K562 (cell line): Measurements from ENCODE around the gene IGSF23. TPM values are rescaled to one million over a fixed set of nuclear protein-coding genes. Genes with fewer than 3 reads are reported as not detected.
A peak's percentile ranks its signal among the peaks of the same experiment; 100 is the strongest.

Experiments
- ATAC-seq: fragments of 200-7000 bp; cut with Tn5 transposase; 3 replicates; pipeline ENCODE4 v1.9.1; 2020; ENCODE audit warnings: moderate library complexity
- BruUV-seq: library from RNA; stranded (reverse); fragments of 400-500 nt; replicated peaks from 2 replicates; lab custom pipeline; 2021; lab: Mats Ljungman, UMichigan
- CTCF ChIA-PET: fragments of 300-600 bp; formaldehyde crosslinking; extraction: SDS; loops from one replicate; lab custom pipeline; 2021; ENCODE audit warnings: low intra/inter-chr PET ratio; lab: Yijun Ruan, JAX
- POLR2A ChIA-PET: fragments of 300-600, 350-650 bp; sonication (Branson Sonifier 250); formaldehyde crosslinking; extraction: SDS; loops from one replicate; lab custom pipeline; 2021; ENCODE audit warnings: antibody characterized with exemption, inconsistent platforms; lab: Yijun Ruan, JAX
- DNase-seq, 4 experiments: peaks; one replicate each; pipeline versions ENCODE4 v3.0.0 to v3.0.0-alpha.2; 2011 to 2018; ENCODE audit warnings: low spot score in 3 of 4, mixed read lengths in 3 of 4; ENCODE audit errors: extremely low read depth in 1 of 4
- FAIRE-seq: peaks from 2 replicates; lab custom pipeline; 2011; peaks lifted over from hg19 to GRCh38; lab: Jason Lieb, UNC
- H2AFZ ChIP-seq: 2 replicates; pipeline ENCODE4 v1.6.0; 2011; ENCODE audit warnings: low read depth, low read length, control low read depth, inconsistent platforms
- H3K27ac ChIP-seq: fragments of 200-600 bp; 3 replicates; pipeline ENCODE4 v1.8.0; 2011; ENCODE audit warnings: low read depth, mild to moderate bottlenecking, control low read depth, inconsistent platforms, low read length, moderate library complexity, mixed read lengths; ENCODE audit errors: extremely low read depth
- H3K27me3 ChIP-seq, 2 experiments: fragments of 300-600 bp in 1 of 2; 2 replicates in 1 of 2; 3 replicates in 1 of 2; pipeline versions ENCODE4 v1.6.0 to v1.8.0; 2011; ENCODE audit warnings: inconsistent platforms in 2 of 2, low read length in 2 of 2, mild to moderate bottlenecking in 1 of 2, mixed read lengths in 1 of 2, moderate library complexity in 1 of 2; ENCODE audit not compliant: control insufficient read depth in 2 of 2, insufficient read depth in 2 of 2
- H3K36me3 ChIP-seq: fragments of 300-600 bp; 3 replicates; pipeline ENCODE4 v1.8.0; 2011; ENCODE audit warnings: mild to moderate bottlenecking, low read length, inconsistent platforms; ENCODE audit not compliant: control insufficient read depth, insufficient read depth
- H3K4me1 ChIP-seq, 2 experiments: fragments of 200-600 bp in 1 of 2; replicated peaks in 1 of 2; 2 replicates in 1 of 2; 3 replicates in 1 of 2; pipeline versions ENCODE4 v1.5.1 to v1.8.0; 2011; ENCODE audit warnings: inconsistent platforms in 2 of 2, low read length in 2 of 2, mild to moderate bottlenecking in 1 of 2, mixed read lengths in 1 of 2, moderate library complexity in 1 of 2; ENCODE audit not compliant: control insufficient read depth in 2 of 2, insufficient read depth in 2 of 2
- H3K4me2 ChIP-seq: 2 replicates; pipeline ENCODE4 v1.6.1; 2011; ENCODE audit warnings: low read length, control low read depth, inconsistent platforms, mixed read lengths; ENCODE audit not compliant: insufficient read depth
- H3K4me3 ChIP-seq: fragments of 200-600 bp; sonication (generic), shearing (Covaris generic); 2 replicates; pipeline ENCODE4 v1.5.1; 2016; ENCODE audit warnings: control low read depth, inconsistent platforms
- H3K79me2 ChIP-seq: fragments of 200-600 bp; 3 replicates; pipeline ENCODE4 v1.8.0; 2011; ENCODE audit warnings: low read length, inconsistent platforms; ENCODE audit not compliant: control insufficient read depth, insufficient read depth
- H3K9ac ChIP-seq, 2 experiments: 2 replicates each; pipeline versions ENCODE4 v1.6.0 to v1.6.1; 2011; ENCODE audit warnings: low read depth in 2 of 2, low read length in 2 of 2, control low read depth in 1 of 2, inconsistent platforms in 1 of 2, mild to moderate bottlenecking in 1 of 2, mixed read lengths in 1 of 2; ENCODE audit not compliant: insufficient read depth in 1 of 2
- H3K9me1 ChIP-seq: one replicate; pipeline ENCODE4 v1.6.0; 2011; ENCODE audit warnings: inconsistent platforms, mild to moderate bottlenecking, low read length, moderate library complexity; ENCODE audit not compliant: control insufficient read depth, insufficient read depth
- H3K9me3 ChIP-seq: replicated peaks from 2 replicates; pipeline ENCODE4 v1.5.1; 2011; ENCODE audit warnings: low read depth, low read length, inconsistent platforms; ENCODE audit not compliant: control insufficient read depth, insufficient read depth
- H4K20me1 ChIP-seq: replicated peaks from 2 replicates; pipeline ENCODE4 v1.6.1; 2011; ENCODE audit warnings: low read length, inconsistent platforms, mixed read lengths; ENCODE audit not compliant: control insufficient read depth, insufficient read depth
- C11orf30 ChIP-seq: fragments of 450-650 bp; IDR thresholded peaks from 2 replicates; pipeline ENCODE4 v1.6.1; 2016; ENCODE audit warnings: low read depth, mild to moderate bottlenecking
- CREBBP ChIP-seq: IDR thresholded peaks from one replicate; pipeline ENCODE4 v1.6.1; 2012; ENCODE audit warnings: low read depth, mild to moderate bottlenecking, control low read depth, inconsistent platforms, low read length
- ETV1 ChIP-seq: fragments of 450-650 bp; conservative IDR thresholded peaks from 2 replicates; pipeline ENCODE4 v1.6.1; 2016; ENCODE audit warnings: missing genetic modification characterization, control low read depth, low read depth, missing compliant biosample characterization
- FOXP1 ChIP-seq: sonication (generic); formaldehyde crosslinking; IDR thresholded peaks from 2 replicates; pipeline ENCODE4 v1.8.0; 2022; ENCODE audit warnings: mild to moderate bottlenecking, missing genetic modification reagents
- HDAC2 ChIP-seq: fragments of 450-650 bp; IDR thresholded peaks from 2 replicates; pipeline ENCODE4 v1.6.1; 2016; ENCODE audit warnings: mild to moderate bottlenecking
- LEF1 ChIP-seq: fragments of 450-650 bp; IDR thresholded peaks from 2 replicates; pipeline ENCODE4 v1.6.1; 2016; ENCODE audit warnings: mild to moderate bottlenecking
- MTA3 ChIP-seq: fragments of 450-650 bp; formaldehyde crosslinking; IDR thresholded peaks from 2 replicates; pipeline ENCODE4 v1.6.1; 2017; ENCODE audit warnings: mild to moderate bottlenecking, borderline replicate concordance
- NR2C1 ChIP-seq, 2 experiments: fragments of 450-650 bp; IDR thresholded peaks; 2 replicates each; pipeline ENCODE4 v1.6.1; 2017; ENCODE audit warnings: mild to moderate bottlenecking in 2 of 2, antibody characterized with exemption in 1 of 2, inconsistent platforms in 1 of 2, missing compliant biosample characterization in 1 of 2, missing genetic modification characterization in 1 of 2
- RBM15 ChIP-seq: fragments of 200-400 bp; formaldehyde crosslinking; IDR thresholded peaks from 2 replicates; pipeline ENCODE4 v1.6.1; 2018; ENCODE audit warnings: mild to moderate bottlenecking, low read length, moderate library complexity; ENCODE audit not compliant: insufficient read depth
- RCOR1 ChIP-seq, 2 experiments: IDR thresholded peaks; 2 replicates each; pipeline ENCODE4 v1.6.1; 2012; ENCODE audit warnings: low read depth in 2 of 2, low read length in 2 of 2, borderline replicate concordance in 1 of 2, improper control_type of control experiment in 1 of 2
- SIX5 ChIP-seq, 2 experiments: IDR thresholded peaks; 2 replicates each; pipeline ENCODE4 v1.6.1; 2011; ENCODE audit warnings: low read length in 2 of 2, borderline replicate concordance in 1 of 2, low read depth in 1 of 2, mild to moderate bottlenecking in 1 of 2, moderate library complexity in 1 of 2; ENCODE audit not compliant: insufficient read depth in 1 of 2
- SREBF2 ChIP-seq: sonication (generic); formaldehyde crosslinking; IDR thresholded peaks from 2 replicates; pipeline ENCODE4 v1.4.0; 2020; ENCODE audit warnings: mild to moderate bottlenecking, missing genetic modification reagents
- ZBTB7A ChIP-seq: IDR thresholded peaks from 2 replicates; pipeline ENCODE4 v1.6.1; 2011; ENCODE audit warnings: low read depth, mild to moderate bottlenecking, low read length, moderate library complexity, borderline replicate concordance; ENCODE audit not compliant: control insufficient read depth
- ZNF316 ChIP-seq: fragments of 450-650 bp; IDR thresholded peaks from 2 replicates; pipeline ENCODE4 v1.6.1; 2016
- WGBS: fragments of 100-300 bp; shearing (Covaris generic); methylation state at CpG from one replicate; pipeline ENCODE4 v1.1.6; 2016; ENCODE audit warnings: low coverage, mixed read lengths; ENCODE audit not compliant: insufficient coverage; ENCODE audit errors: missing lambda C conversion rate; 5-methylcytosine and 5-hydroxymethylcytosine counted together
- in situ Hi-C: fragments of 300-500 bp; cut with MboI; formaldehyde crosslinking; loops from 4 replicates; pipeline ENCODE4 v1.15.0; 2018; ENCODE audit warnings: inconsistent platforms, mixed read lengths
- intact Hi-C: fragments of 100-400 bp; cut with micrococcal nuclease; formaldehyde crosslinking; loops from 2 replicates; pipeline ENCODE4 v1.14.2; 2022
- polyA plus RNA-seq, 8 experiments: library from polyadenylated mRNA; depleted of rRNA in 4 of 8; stranded (reverse) in 5 of 8; unstranded in 3 of 8; fragments of >200 nt; fragmentation: Nextera tagmentation in 2 of 8; fragmentation: Illumina TruSeq in 1 of 8; extraction: Ambion mirVana in 2 of 8; extraction: Trizol in 1 of 8; gene quantifications; 2 replicates each; pipeline versions ENCODE4 v1.2.1 to v1.2.3, GENCODE V29; 2011 to 2014; ENCODE audit warnings: inconsistent platforms in 1 of 8, missing spikeins in 1 of 8
- total RNA-seq, 7 experiments: library from RNA; depleted of rRNA in 6 of 7; stranded (reverse); fragments of >200 nt in 6 of 7; fragmentation: Illumina TruSeq in 2 of 7; extraction: Trizol in 2 of 7; gene quantifications; 2 replicates each; pipeline versions ENCODE4 v1.2.1 to v1.2.3, GENCODE V29; 2011 to 2021; ENCODE audit warnings: low replicate concordance in 1 of 7
- TF ChIP-seq, protein P1 (sequence below), 2 experiments: fragments of 450-650 bp; IDR thresholded peaks; 2 replicates each; pipeline ENCODE4 v1.6.1; 2016
- TF ChIP-seq, protein P2 (sequence below), 2 experiments: fragments of 450-650 bp in 1 of 2; IDR thresholded peaks; 2 replicates each; pipeline ENCODE4 v1.6.1; 2011 to 2017; ENCODE audit warnings: low read depth in 2 of 2, antibody characterized with exemption in 1 of 2, borderline replicate concordance in 1 of 2, low read length in 1 of 2, mild to moderate bottlenecking in 1 of 2, mixed read lengths in 1 of 2; ENCODE audit not compliant: control insufficient read depth in 1 of 2
- TF ChIP-seq, protein P3 (sequence below), 2 experiments: fragments of 450-650 bp in 1 of 2; sonication (generic) in 1 of 2; formaldehyde crosslinking in 1 of 2; IDR thresholded peaks in 1 of 2; conservative IDR thresholded peaks in 1 of 2; 2 replicates each; pipeline versions ENCODE4 v1.6.1 to v1.8.1; 2016 to 2023; ENCODE audit warnings: mild to moderate bottlenecking in 2 of 2, moderate library complexity in 2 of 2, inconsistent platforms in 1 of 2, missing genetic modification reagents in 1 of 2

Gene IGSF23
- total and polyA plus RNA-seq, 9 of the 15 experiments (the other 6 are each of a cell fraction or from before 2014, with no cell fraction given): not detected

DNA sequence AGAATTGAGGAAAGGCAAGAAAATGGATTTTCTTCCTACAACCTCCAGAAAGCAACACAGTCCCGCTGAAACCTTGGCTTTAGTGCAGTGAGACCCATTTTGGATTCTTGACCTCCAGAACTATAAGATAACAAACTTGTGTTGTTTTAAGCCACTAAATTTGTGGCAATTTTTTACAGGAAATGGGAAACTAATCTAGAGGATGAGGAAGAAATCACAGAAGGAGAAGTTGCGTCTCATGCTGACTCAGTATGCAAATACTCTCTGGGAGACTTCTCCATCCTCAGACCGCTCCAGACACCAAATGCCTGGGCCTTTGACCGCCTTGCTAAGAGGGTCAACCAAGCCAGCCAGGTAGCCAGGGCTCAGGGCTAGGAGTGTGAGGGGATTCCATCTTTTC, 72.5 kb downstream of the IGSF23 start:
- intact Hi-C loops: loop anchor here (10.0 kb wide), 1 partner anchor 111 kb away; no protein-coding TSS in a partner anchor
- DNase-seq: no peak
- Histone ChIP-seq H3K36me3 (no peaks in the 10 kb centered on the region), H3K79me2 (no peaks in the 10 kb centered on the region), H3K27me3 (no peaks in the 10 kb centered on the region), H3K9me1 (no peaks in the 10 kb centered on the region), H2AFZ (no peak overlapping the region), H3K4me1 (peaks cover 6 to 23% of the 10 kb centered on the region in 2 experiments), H3K9ac (no peak overlapping the region), H3K4me3 (no peak overlapping the region), H3K4me2 (no peak overlapping the region), H3K9me3 (no peaks in the 10 kb centered on the region), H4K20me1 (no peaks in the 10 kb centered on the region; the same call in 1 of the 2 replicates), H3K27ac (no peak overlapping the region)
- CTCF ChIA-PET: no interaction called here
- peak; percentile 11 for FAIRE-seq
- no peak for ATAC-seq
- WGBS: 23% methylated on average over 4 of the region's 4 CpGs
- in situ Hi-C loops: no loop called here
- no TSS peak for BruUV-seq
- POLR2A ChIA-PET: no interaction called here
- TF ChIP-seq ZNF316 (peak; percentile 56), NR2C1 (IDR thresholded peaks at IDR 0.05) (no peak), NR2C1 (tag; IDR thresholded peaks at IDR 0.05) (no peak), ETV1 (tag) (no peak), MTA3 (no peak), HDAC2 (peak; percentile 28; the same call in 1 of the 2 replicates), CREBBP (no peak), RCOR1 (IDR thresholded peaks at IDR 0.05; ENCODE audit: borderline replicate concordance in 1 of 2, low read depth in 2 of 2, low read length in 2 of 2) (peak in 1 of 2 experiments; percentile 66; a peak in 1 of 4 replicates), FOXP1 (CRISPR knock-in tag) (no peak), RBM15 (no peak), SIX5 (IDR thresholded peaks at IDR 0.05; ENCODE audit: borderline replicate concordance in 1 of 2, insufficient read depth in 1 of 2, low read depth in 1 of 2, low read length in 2 of 2) (no peak), C11orf30 (peak; percentile 73), SREBF2 (no peak), ZBTB7A (no peak), LEF1 (no peak; the same call in 1 of the 2 replicates)
- TF ChIP-seq, protein P1, sequence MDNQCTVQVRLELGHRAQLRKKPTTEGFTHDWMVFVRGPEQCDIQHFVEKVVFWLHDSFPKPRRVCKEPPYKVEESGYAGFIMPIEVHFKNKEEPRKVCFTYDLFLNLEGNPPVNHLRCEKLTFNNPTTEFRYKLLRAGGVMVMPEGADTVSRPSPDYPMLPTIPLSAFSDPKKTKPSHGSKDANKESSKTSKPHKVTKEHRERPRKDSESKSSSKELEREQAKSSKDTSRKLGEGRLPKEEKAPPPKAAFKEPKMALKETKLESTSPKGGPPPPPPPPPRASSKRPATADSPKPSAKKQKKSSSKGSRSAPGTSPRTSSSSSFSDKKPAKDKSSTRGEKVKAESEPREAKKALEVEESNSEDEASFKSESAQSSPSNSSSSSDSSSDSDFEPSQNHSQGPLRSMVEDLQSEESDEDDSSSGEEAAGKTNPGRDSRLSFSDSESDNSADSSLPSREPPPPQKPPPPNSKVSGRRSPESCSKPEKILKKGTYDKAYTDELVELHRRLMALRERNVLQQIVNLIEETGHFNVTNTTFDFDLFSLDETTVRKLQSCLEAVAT (IDR thresholded peaks at IDR 0.05): 0 out of 4 replicates have a peak, but pooled peaks of 1 of the 2 experiments have one; percentile 1
- TF ChIP-seq, protein P2, sequence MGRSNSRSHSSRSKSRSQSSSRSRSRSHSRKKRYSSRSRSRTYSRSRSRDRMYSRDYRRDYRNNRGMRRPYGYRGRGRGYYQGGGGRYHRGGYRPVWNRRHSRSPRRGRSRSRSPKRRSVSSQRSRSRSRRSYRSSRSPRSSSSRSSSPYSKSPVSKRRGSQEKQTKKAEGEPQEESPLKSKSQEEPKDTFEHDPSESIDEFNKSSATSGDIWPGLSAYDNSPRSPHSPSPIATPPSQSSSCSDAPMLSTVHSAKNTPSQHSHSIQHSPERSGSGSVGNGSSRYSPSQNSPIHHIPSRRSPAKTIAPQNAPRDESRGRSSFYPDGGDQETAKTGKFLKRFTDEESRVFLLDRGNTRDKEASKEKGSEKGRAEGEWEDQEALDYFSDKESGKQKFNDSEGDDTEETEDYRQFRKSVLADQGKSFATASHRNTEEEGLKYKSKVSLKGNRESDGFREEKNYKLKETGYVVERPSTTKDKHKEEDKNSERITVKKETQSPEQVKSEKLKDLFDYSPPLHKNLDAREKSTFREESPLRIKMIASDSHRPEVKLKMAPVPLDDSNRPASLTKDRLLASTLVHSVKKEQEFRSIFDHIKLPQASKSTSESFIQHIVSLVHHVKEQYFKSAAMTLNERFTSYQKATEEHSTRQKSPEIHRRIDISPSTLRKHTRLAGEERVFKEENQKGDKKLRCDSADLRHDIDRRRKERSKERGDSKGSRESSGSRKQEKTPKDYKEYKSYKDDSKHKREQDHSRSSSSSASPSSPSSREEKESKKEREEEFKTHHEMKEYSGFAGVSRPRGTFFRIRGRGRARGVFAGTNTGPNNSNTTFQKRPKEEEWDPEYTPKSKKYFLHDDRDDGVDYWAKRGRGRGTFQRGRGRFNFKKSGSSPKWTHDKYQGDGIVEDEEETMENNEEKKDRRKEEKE (IDR thresholded peaks at IDR 0.05; ENCODE audit: borderline replicate concordance in 1 of 2, control insufficient read depth in 1 of 2, low read depth in 2 of 2, low read length in 1 of 2): no peak
- TF ChIP-seq, protein P3, sequence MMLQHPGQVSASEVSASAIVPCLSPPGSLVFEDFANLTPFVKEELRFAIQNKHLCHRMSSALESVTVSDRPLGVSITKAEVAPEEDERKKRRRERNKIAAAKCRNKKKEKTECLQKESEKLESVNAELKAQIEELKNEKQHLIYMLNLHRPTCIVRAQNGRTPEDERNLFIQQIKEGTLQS (IDR thresholded peaks at IDR 0.05): peak; percentile 32; the same call in 1 of the 2 replicates
- TF ChIP-seq, protein P3 (CRISPR knock-in tag; conservative IDR thresholded peaks at IDR 0.05): no peak
